ENCODE data around the gene INTS14. TPM values are rescaled to one million over a fixed set of nuclear protein-coding genes. Genes with fewer than 3 reads are reported as not detected.

Gene INTS14
- total RNA-seq, 1 experiment from 2014 or later, result 28.3 TPM

GRCh38 chr15:65577129-65577996 lies 33.6 kb downstream of the INTS14 start:
- Mint-ChIP-seq H3K27ac (peak overlapping the region; percentile 71), H3K9me3 (no peaks in the 10 kb centered on the region), H3K27me3 (ENCODE audit: low read depth) (no peaks in the 10 kb centered on the region), H3K4me3 (no peak overlapping the region), H3K36me3 (peaks cover 35% of the 10 kb centered on the region), H3K4me1 (peaks cover 17% of the 10 kb centered on the region)
- ATAC-seq (no peak), DNase-seq (ENCODE audit: low spot score) (no peak)
- POLR2A ChIA-PET, result no interaction called here
- TF ChIP-seq TEAD4 (CRISPR knock-in tag; IDR thresholded peaks at IDR 0.05) (no peak), HMGA2 (CRISPR knock-in tag; IDR thresholded peaks at IDR 0.05) (no peak), FOXK1 (CRISPR knock-in tag; IDR thresholded peaks at IDR 0.05) (no peak), SMAD3 (CRISPR knock-in tag; IDR thresholded peaks at IDR 0.05; ENCODE audit: borderline replicate concordance) (no peak), E2F1 (CRISPR knock-in tag; IDR thresholded peaks at IDR 0.05) (no peak), RELA (CRISPR knock-in tag; IDR thresholded peaks at IDR 0.05; ENCODE audit: borderline replicate concordance) (no peak), AR (CRISPR knock-in tag; IDR thresholded peaks at IDR 0.05) (no peak), TCF7 (CRISPR knock-in tag; IDR thresholded peaks at IDR 0.05; ENCODE audit: low read depth) (no peak), ATF3 (CRISPR knock-in tag; conservative IDR thresholded peaks at IDR 0.05) (no peak), STAT6 (CRISPR knock-in tag; conservative IDR thresholded peaks at IDR 0.05; ENCODE audit: low read depth) (no peak), USF1 (CRISPR knock-in tag; IDR thresholded peaks at IDR 0.05) (no peak), JUN (CRISPR knock-in tag; IDR thresholded peaks at IDR 0.05) (no peak), ZNF232 (CRISPR knock-in tag; IDR thresholded peaks at IDR 0.05) (no peak), NFE2L1 (CRISPR knock-in tag; IDR thresholded peaks at IDR 0.05) (no peak), ESRRA (CRISPR knock-in tag; IDR thresholded peaks at IDR 0.05; ENCODE audit: borderline replicate concordance) (no peak)
- CTCF ChIA-PET, result no interaction called here

- POLR2A ChIA-PET, result no interaction called here
- DNase-seq (ENCODE audit: low spot score) (no peak), ATAC-seq (no peak)
- CTCF ChIA-PET, result no interaction called here
- TF ChIP-seq TEAD4 (CRISPR knock-in tag; IDR thresholded peaks at IDR 0.05) (no peak), SMAD3 (CRISPR knock-in tag; IDR thresholded peaks at IDR 0.05; ENCODE audit: borderline replicate concordance) (no peak), MLX (CRISPR knock-in tag; IDR thresholded peaks at IDR 0.05) (no peak), GRHL2 (CRISPR knock-in tag; IDR thresholded peaks at IDR 0.05; ENCODE audit: insufficient replicate concordance, severe bottlenecking) (no peak), TP53 (CRISPR knock-in tag; IDR thresholded peaks at IDR 0.05) (no peak), PRRX2 (CRISPR knock-in tag; IDR thresholded peaks at IDR 0.05) (no peak), CBFB (CRISPR knock-in tag; IDR thresholded peaks at IDR 0.05; ENCODE audit: low read depth) (no peak), CREB1 (CRISPR knock-in tag; IDR thresholded peaks at IDR 0.05) (no peak)
- Mint-ChIP-seq H3K36me3 (peaks cover 33% of the 10 kb centered on the region), H3K9me3 (no peaks in the 10 kb centered on the region), H3K4me3 (no peak overlapping the region), H3K27me3 (ENCODE audit: low read depth) (no peaks in the 10 kb centered on the region), H3K4me1 (peaks cover 17% of the 10 kb centered on the region), H3K27ac (no peak overlapping the region)
These were observed 34.3 kb downstream of the INTS14 start for GRCh38 chr15:65576664-65577063.
